IPS-18a (cell line): ENCODE results near the gene ALKBH4.
A peak's percentile ranks its signal among the peaks of the same experiment; 100 is the strongest.

Experiments used
- H3K27ac ChIP-seq: one replicate; pipeline ENCODE4 v1.5.1; 2013; ENCODE audit warnings: low read length
- H3K27me3 ChIP-seq: one replicate; pipeline ENCODE4 v1.6.1; 2013; ENCODE audit warnings: mild to moderate bottlenecking, low read length; ENCODE audit not compliant: control insufficient read depth, insufficient read depth
- H3K36me3 ChIP-seq: one replicate; pipeline ENCODE4 v1.6.1; 2013; ENCODE audit warnings: low read depth, low read length; ENCODE audit not compliant: control insufficient read depth
- H3K4me1 ChIP-seq: one replicate; pipeline ENCODE4 v1.6.1; 2013; ENCODE audit warnings: low read depth, low read length; ENCODE audit not compliant: control insufficient read depth
- H3K4me3 ChIP-seq: one replicate; pipeline ENCODE4 v1.5.1; 2013; ENCODE audit warnings: low read length
- H3K9ac ChIP-seq: one replicate; pipeline ENCODE4 v1.6.1; 2013; ENCODE audit warnings: mild to moderate bottlenecking, low read length, moderate library complexity
- H3K9me3 ChIP-seq: one replicate; pipeline ENCODE4 v1.6.1; 2013; ENCODE audit warnings: low read depth, low read length; ENCODE audit not compliant: control insufficient read depth

Gene ALKBH4

DNA sequence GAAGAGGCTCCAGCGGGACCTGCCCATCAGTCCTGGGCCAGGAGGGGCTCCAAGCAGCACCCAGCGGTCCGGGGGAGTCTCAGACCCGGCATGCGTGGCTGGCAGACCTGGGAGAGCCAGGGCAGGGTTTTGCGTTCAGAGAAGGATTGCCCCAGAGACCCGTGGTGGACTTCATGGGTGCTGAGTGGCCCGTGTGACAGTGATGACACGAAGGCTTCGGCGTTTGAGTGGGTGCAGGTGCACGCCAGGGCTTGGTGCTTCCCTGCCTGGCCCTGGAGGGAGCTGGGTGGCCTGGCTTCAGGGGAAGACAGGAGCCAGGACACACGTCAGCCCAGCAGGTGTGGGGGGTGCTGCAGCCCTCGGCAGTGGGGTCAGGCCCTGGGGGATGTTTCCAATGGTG lies 17.4 kb downstream of the ALKBH4 start:
- Histone ChIP-seq H3K4me1 (peaks cover 5% of the 10 kb centered on the region), H3K27me3 (no peaks in the 10 kb centered on the region), H3K4me3 (no peak overlapping the region), H3K9me3 (no peaks in the 10 kb centered on the region), H3K27ac (no peak overlapping the region), H3K36me3 (peaks cover 9% of the 10 kb centered on the region), H3K9ac (no peak overlapping the region)

DNA sequence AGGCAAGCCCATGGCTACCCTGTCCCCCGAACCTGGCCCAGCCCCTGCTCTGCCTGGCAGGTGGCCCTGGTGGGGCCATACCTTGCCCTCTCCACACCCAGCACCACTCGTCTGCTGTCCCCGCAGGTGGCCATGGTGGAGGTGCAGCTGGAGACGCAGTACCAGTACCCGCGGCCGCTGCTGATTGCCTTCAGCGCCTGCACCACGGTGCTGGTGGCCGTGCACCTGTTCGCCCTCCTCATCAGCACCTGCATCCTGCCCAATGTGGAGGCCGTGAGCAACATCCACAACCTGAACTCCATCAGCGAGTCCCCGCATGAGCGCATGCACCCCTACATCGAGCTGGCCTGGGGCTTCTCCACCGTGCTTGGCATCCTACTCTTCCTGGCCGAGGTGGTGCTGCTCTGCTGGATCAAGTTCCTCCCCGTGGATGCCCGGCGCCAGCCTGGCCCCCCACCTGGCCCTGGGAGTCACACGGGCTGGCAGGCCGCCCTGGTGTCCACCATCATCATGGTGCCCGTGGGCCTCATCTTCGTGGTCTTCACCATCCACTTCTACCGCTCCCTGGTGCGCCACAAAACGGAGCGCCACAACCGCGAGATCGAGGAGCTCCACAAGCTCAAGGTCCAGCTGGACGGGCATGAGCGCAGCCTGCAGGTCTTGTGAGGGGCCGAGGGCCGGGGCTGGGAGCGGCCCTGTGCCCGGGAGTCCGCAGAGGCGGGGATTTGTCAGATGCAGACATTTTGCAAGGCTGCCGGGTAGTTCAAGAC lies 18.1 kb downstream of the ALKBH4 start:
- no peak overlapping the region for H3K9ac ChIP-seq
- no peaks in the 10 kb centered on the region for H3K9me3 ChIP-seq
- H3K27me3 ChIP-seq = no peaks in the 10 kb centered on the region
- H3K27ac ChIP-seq = no peak overlapping the region
- peaks cover 8% of the 10 kb centered on the region for H3K4me1 ChIP-seq
- no peak overlapping the region for H3K4me3 ChIP-seq
- peaks cover 9% of the 10 kb centered on the region for H3K36me3 ChIP-seq

DNA sequence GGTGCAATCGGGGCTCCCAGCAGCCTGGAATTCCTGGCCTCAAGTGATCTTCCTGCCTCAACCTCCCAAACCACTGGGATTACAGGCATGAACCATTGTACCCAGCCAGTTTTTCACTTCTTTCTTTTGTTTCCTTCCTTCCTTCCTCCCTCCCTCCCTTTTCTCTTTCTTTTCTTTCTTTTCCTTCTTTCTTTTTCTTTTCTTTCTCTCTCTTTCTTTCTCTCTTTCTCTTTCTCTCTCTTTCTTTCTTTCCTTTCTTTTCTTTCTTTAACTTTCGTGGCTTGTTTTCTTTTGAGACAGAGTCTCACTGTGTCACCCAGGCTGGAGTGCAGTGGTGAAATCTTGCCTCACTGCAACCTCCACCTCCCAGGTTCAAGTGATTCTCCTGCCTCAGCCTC lies 19.0 kb downstream of the ALKBH4 start:
- Histone ChIP-seq H3K9ac (no peak overlapping the region), H3K27ac (no peak overlapping the region), H3K4me1 (peaks cover 6% of the 10 kb centered on the region)

DNA sequence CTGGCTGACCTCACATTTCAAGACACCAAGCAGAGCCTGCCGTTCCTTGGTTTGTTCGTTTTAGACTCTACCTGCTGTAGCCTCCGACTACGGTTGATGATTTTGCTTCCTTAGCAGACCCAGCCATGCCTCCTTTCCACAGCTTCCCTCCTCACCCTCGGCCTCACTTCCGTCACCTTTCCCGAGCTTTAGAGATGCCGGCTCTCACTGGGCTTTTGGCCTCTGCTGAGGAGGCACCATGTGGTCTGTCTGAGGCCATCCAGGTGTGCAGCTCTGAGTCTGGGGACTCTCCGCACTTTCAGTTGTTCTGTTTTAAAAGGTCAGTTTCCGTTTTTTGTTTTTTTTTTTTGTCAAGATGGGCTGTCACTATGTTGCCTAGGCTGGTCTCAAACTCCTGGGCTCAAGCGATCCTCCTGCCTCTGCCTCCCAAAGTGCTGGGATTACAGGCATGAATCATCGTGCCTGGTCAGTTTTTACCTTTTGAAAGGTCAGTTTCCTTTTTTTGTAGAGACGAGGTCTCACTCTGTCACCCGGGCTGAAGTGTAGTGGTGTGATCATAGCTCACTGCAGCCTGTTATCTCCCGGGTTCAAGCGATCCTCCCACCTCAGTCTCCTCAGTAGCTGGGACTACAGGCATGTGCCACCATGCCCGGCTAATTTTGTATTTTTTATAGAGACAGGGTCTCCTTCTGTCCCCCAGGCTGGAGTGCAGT lies 19.5 kb downstream of the ALKBH4 start:
- H3K9me3 ChIP-seq = no peaks in the 10 kb centered on the region
- no peak overlapping the region for H3K9ac ChIP-seq
- H3K27ac ChIP-seq = no peak overlapping the region
- H3K4me3 ChIP-seq = no peak overlapping the region
- H3K36me3 ChIP-seq = peaks cover 9% of the 10 kb centered on the region
- no peaks in the 10 kb centered on the region for H3K27me3 ChIP-seq
- H3K4me1 ChIP-seq = peaks cover 6% of the 10 kb centered on the region

More for the DNA sequence above, 19.0 kb downstream of the ALKBH4 start:
- peaks cover 9% of the 10 kb centered on the region for H3K36me3 ChIP-seq
- no peak overlapping the region for H3K4me3 ChIP-seq
- H3K27me3 ChIP-seq = no peaks in the 10 kb centered on the region
- no peaks in the 10 kb centered on the region for H3K9me3 ChIP-seq

DNA sequence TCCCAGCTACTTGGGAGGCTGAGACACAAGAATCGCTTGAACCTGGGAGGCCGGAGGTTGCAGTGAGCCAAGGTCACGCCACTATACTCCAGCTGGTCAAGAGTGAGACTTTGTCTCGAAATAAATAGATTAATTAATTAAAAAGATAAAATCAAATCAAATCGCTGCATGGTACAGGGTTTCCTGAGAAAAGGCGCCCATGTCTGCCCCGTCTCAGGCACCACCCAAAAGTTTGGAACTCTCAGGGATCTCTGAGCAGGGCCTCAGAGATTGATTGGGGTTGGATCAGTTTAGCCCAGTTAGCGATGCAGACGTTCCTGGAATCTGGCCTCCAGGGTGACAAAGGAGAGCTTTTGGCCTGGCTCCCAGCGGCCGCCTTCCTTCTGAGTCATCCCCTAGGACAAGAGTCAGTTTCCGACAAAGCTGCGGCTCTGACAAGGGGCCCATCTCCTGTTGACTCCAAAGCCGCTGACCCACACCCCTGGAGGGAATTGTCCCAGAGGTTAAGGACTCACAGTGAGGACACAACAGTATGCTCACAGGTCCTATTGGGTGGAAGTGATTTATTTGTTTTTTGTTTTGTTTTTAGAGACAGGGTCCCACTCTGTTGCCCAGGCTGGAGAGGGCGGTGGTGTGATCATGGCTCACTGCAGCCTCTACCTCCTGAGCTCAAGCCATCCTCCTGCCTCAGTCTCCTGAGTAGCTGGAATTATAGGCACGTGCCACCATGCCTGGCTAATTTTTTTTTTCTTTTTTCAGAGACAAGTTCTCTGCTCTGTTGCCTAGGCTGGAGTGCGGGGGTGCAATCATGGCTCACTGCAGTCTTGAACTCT lies 24.5 kb downstream of the ALKBH4 start:
- no peak overlapping the region for H3K27ac ChIP-seq
- no peaks in the 10 kb centered on the region for H3K9me3 ChIP-seq
- no peak overlapping the region for H3K4me3 ChIP-seq
- no peaks in the 10 kb centered on the region for H3K27me3 ChIP-seq
- peaks cover 6% of the 10 kb centered on the region for H3K36me3 ChIP-seq
- H3K9ac ChIP-seq = no peak overlapping the region
- H3K4me1 ChIP-seq = peaks cover 6% of the 10 kb centered on the region

DNA sequence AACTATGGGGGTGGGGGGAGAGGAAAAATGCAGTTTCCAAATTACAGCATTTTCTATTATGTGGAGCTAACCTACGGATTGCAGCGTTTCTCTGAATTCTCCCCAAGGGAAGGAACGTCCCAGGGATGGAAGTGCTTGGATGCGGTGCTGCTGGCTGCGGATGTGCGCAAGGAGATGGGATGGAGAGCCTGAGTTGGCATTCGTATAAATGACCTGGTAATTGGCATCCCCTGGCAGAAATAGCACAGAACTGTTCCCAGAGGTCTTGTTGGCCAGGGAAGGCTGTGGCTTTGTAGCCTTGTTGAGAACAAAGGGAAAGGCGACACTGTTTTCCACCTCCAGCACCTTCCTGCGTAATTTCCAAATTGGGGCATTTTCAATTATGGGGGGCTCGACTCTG lies 28.5 kb downstream of the ALKBH4 start:
- Histone ChIP-seq H3K4me3 (no peak overlapping the region), H3K9me3 (no peaks in the 10 kb centered on the region), H3K27me3 (no peaks in the 10 kb centered on the region), H3K4me1 (peaks cover 4% of the 10 kb centered on the region), H3K36me3 (peaks cover 6% of the 10 kb centered on the region), H3K9ac (no peak overlapping the region), H3K27ac (no peak overlapping the region)

DNA sequence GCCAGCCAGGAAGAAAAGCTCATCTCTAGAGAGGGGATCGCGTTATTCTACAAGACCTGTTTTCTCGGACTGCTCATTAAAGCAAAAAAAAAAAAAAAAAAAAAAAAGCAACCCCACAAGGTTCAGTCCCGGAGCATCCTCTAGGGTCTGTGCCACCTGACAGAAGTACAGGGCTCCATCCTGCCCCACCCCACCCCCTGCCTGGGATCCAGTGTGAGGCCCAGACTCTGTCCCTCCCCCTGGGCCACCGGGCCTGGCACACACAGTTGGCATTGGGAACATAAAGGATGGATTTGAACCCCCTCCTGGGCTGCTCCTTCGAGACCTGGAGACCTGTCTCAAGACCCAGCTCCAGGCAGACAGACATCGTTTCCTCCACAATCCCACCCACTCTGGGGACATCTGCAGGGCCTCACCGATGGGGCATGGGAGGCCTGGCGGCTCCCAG lies 30.6 kb downstream of the ALKBH4 start:
- Histone ChIP-seq H3K27ac (no peak overlapping the region), H3K4me1 (peaks cover 4% of the 10 kb centered on the region), H3K4me3 (peak overlapping the region; percentile 60), H3K9ac (peak overlapping the region; percentile 21), H3K36me3 (peaks cover 4% of the 10 kb centered on the region), H3K27me3 (no peaks in the 10 kb centered on the region), H3K9me3 (no peaks in the 10 kb centered on the region)

DNA sequence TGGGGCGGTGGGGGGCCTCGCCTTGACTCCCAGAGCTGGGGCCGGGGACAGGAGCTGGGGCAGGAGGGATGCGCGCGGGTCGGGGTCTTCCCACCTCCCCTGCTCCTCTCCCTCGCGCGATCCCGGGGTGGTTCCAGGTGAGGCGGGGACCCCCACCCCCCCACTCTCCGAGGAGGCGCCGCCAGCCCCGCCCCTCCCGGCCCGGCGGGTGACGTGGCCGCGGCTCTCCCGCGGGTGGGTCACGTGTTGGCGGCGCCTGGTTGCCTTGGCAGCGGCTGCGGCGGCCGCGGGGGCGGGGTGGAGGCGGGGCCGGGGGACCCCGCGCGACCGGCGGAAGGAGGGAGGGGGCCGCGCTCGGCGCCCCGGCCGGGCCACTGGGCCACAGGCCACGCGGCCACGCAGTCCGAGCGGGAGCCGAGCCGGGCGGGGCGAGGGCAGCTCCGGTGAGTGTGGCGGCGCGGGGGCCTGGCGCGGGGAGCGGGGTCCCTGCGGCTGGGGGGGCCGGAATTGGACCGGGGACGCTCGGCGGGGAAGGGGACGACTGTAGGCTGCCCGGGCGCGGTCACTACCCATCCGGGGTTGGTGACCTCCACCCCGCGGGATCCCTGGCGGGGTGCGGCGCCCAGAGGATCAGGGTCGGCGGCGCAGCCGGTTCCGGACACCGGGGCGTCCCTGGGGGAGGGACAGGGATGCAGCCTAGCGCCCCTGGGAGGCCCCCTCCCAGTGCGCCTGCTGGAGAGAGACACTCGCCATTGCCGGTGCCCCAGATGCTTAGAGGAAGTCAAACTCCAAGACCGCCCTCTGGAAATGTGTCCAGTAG lies 31.2 kb downstream of the ALKBH4 start, which contains the start of gene ORAI2:
Gene ORAI2, plus strand, starts transcription at position 357 of the 820 bp plus-strand sequence. CDS start 5,382 bp downstream, outside the sequence.
- Histone ChIP-seq H3K27me3 (no peaks in the 10 kb centered on the region), H3K9me3 (no peaks in the 10 kb centered on the region), H3K4me1 (peaks cover 4% of the 10 kb centered on the region), H3K27ac (no peak within 1 kb of the TSS), H3K9ac (peak within 1 kb of the TSS; percentile 44), H3K4me3 (peak within 1 kb of the TSS; percentile 60), H3K36me3 (no peaks in the 10 kb centered on the region)

DNA sequence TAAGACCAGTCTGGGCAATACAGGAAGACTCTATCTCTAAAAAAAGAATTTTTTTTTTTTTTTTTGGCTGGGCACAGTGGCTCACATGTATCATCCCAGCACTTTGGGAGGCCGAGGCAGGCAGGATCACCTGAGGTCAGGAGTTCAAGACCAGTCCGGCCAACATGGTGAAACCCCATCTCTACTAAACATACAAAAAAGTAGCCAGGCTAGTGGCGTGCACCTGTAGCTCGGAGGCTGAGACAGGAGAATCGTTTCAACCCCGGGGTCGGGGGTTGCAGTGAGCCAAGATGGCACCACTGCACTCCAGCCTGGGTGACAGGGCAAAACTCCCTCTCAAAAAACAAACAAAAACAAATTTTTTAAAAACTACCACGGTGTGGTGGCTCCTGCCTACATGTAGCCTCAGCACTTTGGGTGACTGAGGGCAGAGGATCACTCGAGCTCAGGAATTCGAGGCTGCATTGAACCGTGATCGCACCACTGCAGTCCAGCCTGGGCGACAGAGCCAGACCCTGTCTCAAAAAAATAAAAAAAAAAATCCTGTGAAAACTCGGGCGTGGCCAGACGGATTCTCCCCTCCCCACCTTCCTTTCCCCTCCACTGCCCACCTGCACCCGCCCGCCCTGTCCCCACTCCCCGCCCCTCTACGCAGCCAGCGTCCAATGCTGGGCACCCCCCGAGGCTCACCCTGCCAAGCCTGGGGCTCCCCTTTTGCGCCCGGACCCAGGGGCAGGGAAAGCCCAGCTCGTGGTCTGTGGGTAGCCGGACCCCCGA lies 32.0 kb downstream of the ALKBH4 start:
- H3K4me3 ChIP-seq = peak overlapping the region; percentile 60
- no peaks in the 10 kb centered on the region for H3K36me3 ChIP-seq
- no peaks in the 10 kb centered on the region for H3K27me3 ChIP-seq
- no peaks in the 10 kb centered on the region for H3K9me3 ChIP-seq
- H3K9ac ChIP-seq = peak overlapping the region; percentile 44
- H3K27ac ChIP-seq = no peak overlapping the region
- peaks cover 4% of the 10 kb centered on the region for H3K4me1 ChIP-seq

DNA sequence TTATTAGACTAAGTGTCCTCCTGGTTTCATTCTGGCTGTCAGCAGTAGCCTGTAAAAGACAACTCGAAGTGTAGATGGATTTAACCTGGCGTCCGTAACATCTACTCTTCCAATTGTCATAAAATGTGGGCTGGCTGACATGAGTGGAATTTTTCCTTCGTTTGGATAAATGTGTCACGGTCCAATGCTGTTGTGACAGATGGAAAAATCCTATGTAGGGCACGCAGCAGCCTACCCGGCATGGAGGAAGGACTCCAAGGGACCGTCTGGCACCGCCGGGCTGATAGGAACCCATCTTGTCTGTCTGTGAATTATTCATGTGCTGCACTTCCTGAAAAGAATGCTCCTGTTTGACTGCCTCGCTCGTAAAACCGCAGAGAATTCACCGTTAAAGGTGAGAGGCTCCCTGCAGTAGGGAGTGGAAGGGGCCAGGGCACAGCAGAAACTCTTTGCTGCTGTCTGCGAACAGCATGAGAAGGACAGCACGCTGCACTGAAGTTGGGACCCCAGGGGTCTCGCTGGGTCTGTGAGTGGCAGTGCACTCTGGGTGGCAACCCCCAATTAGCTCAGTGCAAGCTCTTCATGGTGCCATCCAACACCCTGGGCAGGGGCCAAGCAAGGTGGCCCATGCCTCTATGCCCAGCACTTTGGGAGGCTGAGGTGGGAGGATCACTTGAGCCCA lies 32.9 kb downstream of the ALKBH4 start:
- Histone ChIP-seq H3K27ac (no peak overlapping the region), H3K4me3 (no peak overlapping the region), H3K9ac (no peak overlapping the region)

More for the DNA sequence above, 32.9 kb downstream of the ALKBH4 start:
- H3K4me1 ChIP-seq = peaks cover 4% of the 10 kb centered on the region
- no peaks in the 10 kb centered on the region for H3K27me3 ChIP-seq
- H3K9me3 ChIP-seq = no peaks in the 10 kb centered on the region
- H3K36me3 ChIP-seq = peaks cover 3% of the 10 kb centered on the region
